Gastroesophageal sphincter (tissue), 3 donors: ENCODE measurements around the gene MUC20.

ENCODE experiments used
- POLR2A ChIP-seq, 2 donors: fragments of 450-650 bp; IDR thresholded peaks; one replicate each; pipeline ENCODE4 v1.6.1; 2017; ENCODE audit warnings: antibody characterized with exemption in 2 of 2, mild to moderate bottlenecking in 2 of 2, moderate library complexity in 1 of 2
- TF ChIP-seq, protein P1 (sequence below), 4 experiments: fragments of 200-600 bp in 2 of 4; fragments of 450-650 bp in 2 of 4; sonication (generic) in 1 of 4; IDR thresholded peaks; one replicate each; pipeline ENCODE4 v1.5.1; 2017 to 2019; ENCODE audit warnings: antibody characterized with exemption in 4 of 4, mild to moderate bottlenecking in 2 of 4, moderate library complexity in 2 of 4

DNA sequence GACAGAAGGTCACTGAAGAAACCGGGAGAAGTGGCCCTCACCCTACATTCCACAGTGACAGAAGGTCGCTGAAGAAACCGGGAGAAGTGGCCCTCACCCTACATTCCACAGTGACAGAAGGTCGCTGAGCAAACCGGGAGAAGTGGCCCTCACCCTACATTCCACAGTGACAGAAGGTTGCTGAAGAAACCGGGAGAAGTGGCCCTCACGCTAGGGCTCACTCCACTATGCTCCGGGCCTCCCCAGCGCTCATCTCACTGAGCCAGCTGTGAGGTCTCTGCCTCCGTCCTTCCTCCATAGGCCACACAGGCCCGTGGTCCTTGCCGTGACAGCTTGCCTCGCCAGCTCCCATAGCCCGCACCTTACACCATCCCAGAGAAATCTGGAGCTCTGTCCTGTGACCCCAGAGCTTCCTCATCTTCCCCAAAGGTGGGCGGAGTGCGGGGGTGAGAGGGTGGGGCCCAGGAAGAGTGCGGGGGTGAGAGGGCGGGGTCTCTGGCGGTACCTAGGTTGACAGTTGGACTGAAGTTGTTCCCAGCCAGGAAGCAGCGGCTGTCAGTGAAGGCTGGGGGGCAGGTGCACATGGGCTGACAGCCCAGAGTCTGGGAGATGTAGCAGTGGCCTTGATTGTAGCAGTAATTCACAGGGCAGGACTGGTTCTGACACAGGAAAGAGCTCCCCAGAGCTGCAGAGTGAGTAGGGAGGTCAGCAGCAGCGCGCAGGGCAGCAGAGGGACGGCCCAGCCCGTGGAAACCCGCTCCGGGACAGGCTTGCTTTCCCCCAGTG, 32.0 kb downstream of the MUC20 start:
- TF ChIP-seq, protein P1, sequence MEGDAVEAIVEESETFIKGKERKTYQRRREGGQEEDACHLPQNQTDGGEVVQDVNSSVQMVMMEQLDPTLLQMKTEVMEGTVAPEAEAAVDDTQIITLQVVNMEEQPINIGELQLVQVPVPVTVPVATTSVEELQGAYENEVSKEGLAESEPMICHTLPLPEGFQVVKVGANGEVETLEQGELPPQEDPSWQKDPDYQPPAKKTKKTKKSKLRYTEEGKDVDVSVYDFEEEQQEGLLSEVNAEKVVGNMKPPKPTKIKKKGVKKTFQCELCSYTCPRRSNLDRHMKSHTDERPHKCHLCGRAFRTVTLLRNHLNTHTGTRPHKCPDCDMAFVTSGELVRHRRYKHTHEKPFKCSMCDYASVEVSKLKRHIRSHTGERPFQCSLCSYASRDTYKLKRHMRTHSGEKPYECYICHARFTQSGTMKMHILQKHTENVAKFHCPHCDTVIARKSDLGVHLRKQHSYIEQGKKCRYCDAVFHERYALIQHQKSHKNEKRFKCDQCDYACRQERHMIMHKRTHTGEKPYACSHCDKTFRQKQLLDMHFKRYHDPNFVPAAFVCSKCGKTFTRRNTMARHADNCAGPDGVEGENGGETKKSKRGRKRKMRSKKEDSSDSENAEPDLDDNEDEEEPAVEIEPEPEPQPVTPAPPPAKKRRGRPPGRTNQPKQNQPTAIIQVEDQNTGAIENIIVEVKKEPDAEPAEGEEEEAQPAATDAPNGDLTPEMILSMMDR (IDR thresholded peaks at IDR 0.05): no peak
- no peak for TF ChIP-seq POLR2A (IDR thresholded peaks at IDR 0.05)
